GM12878 (cell line): ENCODE data around the gene SFSWAP. TPM values are rescaled to one million over a fixed set of nuclear protein-coding genes. Genes with fewer than 3 reads are reported as not detected.

Source experiments
- ATAC-seq: fragments of 200-7000 bp; cut with Tn5 transposase; 3 replicates; pipeline ENCODE4 v1.9.1; 2020; ENCODE audit warnings: mild to moderate bottlenecking, moderate library complexity
- BruUV-seq: library from RNA; stranded (reverse); fragments of 400-500 nt; replicated peaks from 2 replicates; lab custom pipeline; 2021; lab: Mats Ljungman, UMichigan
- CTCF ChIA-PET: fragments of 300-600 bp; sonication (Branson Sonifier 250); formaldehyde crosslinking; extraction: SDS; loops from one replicate; lab custom pipeline; 2021; ENCODE audit warnings: inconsistent platforms; lab: Yijun Ruan, JAX
- POLR2A ChIA-PET: fragments of 350-600 bp; formaldehyde crosslinking; extraction: SDS; loops from one replicate; lab custom pipeline; 2021; ENCODE audit warnings: inconsistent platforms; lab: Charles Lee
- RAD21 ChIA-PET: fragments of 300-600 bp; sonication (Branson Sonifier 250); formaldehyde crosslinking; loops from one replicate; lab custom pipeline; 2023; ENCODE audit warnings: antibody characterized with exemption; ENCODE audit not compliant: unreplicated experiment; lab: Charles Lee
- SMC1A ChIA-PET: fragments of 300-600 bp; sonication (Branson Sonifier 250); formaldehyde crosslinking; loops from one replicate; lab custom pipeline; 2023; ENCODE audit not compliant: unreplicated experiment, uncharacterized antibody; lab: Charles Lee
- DNase-seq: peaks from one replicate; pipeline ENCODE4 v3.0.0-alpha.2; 2011; ENCODE audit warnings: low read depth, low spot score
- FAIRE-seq: peaks from 3 replicates; lab custom pipeline; 2011; peaks lifted over from hg19 to GRCh38; lab: Jason Lieb, UNC
- H2AFZ ChIP-seq: 2 replicates; pipeline ENCODE4 v1.6.0; 2011; ENCODE audit warnings: low read depth, low read length, control low read depth; ENCODE audit not compliant: control insufficient read depth
- H3K27ac ChIP-seq: 2 replicates; pipeline ENCODE4 v1.5.1; 2011; ENCODE audit warnings: control low read depth; ENCODE audit not compliant: control insufficient read depth, insufficient read depth
- H3K27me3 ChIP-seq, 2 experiments: replicated peaks in 1 of 2; 2 replicates each; pipeline versions ENCODE4 v1.6.0 to v1.6.1; 2011; ENCODE audit warnings: low read length in 1 of 2; ENCODE audit not compliant: control insufficient read depth in 2 of 2, insufficient read depth in 2 of 2
- H3K36me3 ChIP-seq, 2 experiments: 2 replicates each; pipeline ENCODE4 v1.5.1; 2011; ENCODE audit warnings: low read length in 1 of 2; ENCODE audit not compliant: control insufficient read depth in 2 of 2, insufficient read depth in 2 of 2
- H3K4me1 ChIP-seq: 2 replicates; pipeline ENCODE4 v1.6.1; 2011; ENCODE audit warnings: mild to moderate bottlenecking, low read length, moderate library complexity, mixed read lengths; ENCODE audit not compliant: control insufficient read depth, insufficient read depth
- H3K4me2 ChIP-seq: 2 replicates; pipeline ENCODE4 v1.6.0; 2011; ENCODE audit warnings: control low read depth; ENCODE audit not compliant: control insufficient read depth, insufficient read depth
- H3K4me3 ChIP-seq: fragments of 200-600 bp; sonication (generic); 2 replicates; pipeline ENCODE4 v1.5.1; 2016
- H3K79me2 ChIP-seq: 2 replicates; pipeline ENCODE4 v1.6.0; 2011; ENCODE audit warnings: low read length; ENCODE audit not compliant: control insufficient read depth, insufficient read depth
- H3K9ac ChIP-seq: 2 replicates; pipeline ENCODE4 v1.8.0; 2011; ENCODE audit warnings: low read length, control low read depth, mixed read lengths; ENCODE audit not compliant: control insufficient read depth, insufficient read depth
- H3K9me3 ChIP-seq: replicated peaks from 3 replicates; pipeline ENCODE4 v1.5.1; 2011; ENCODE audit warnings: mild to moderate bottlenecking, low read length; ENCODE audit not compliant: control insufficient read depth, insufficient read depth
- H4K20me1 ChIP-seq: 2 replicates; pipeline ENCODE4 v1.6.0; 2011; ENCODE audit not compliant: control insufficient read depth, insufficient read depth
- ASH2L ChIP-seq: fragments of 300-600, 200-600 bp; sonication (generic); IDR thresholded peaks from 2 replicates; pipeline ENCODE4 v1.6.1; 2017; ENCODE audit warnings: low read depth, mild to moderate bottlenecking, borderline replicate concordance
- CBX5 ChIP-seq: sonication (generic); IDR thresholded peaks from 2 replicates; pipeline ENCODE4 v1.6.1; 2016; ENCODE audit warnings: low read depth, moderate library complexity, mild to moderate bottlenecking, inconsistent platforms
- CEBPB ChIP-seq, 2 experiments: fragments of 150-350 bp in 1 of 2; IDR thresholded peaks; 2 replicates each; pipeline ENCODE4 v1.6.1; 2012 to 2014; ENCODE audit warnings: low read depth in 2 of 2, low read length in 2 of 2, borderline replicate concordance in 1 of 2, inconsistent platforms in 1 of 2
- EZH2 ChIP-seq: IDR thresholded peaks from 2 replicates; pipeline ENCODE4 v1.6.1; 2012; ENCODE audit warnings: low read depth, mild to moderate bottlenecking, control low read depth, inconsistent platforms, low read length, borderline replicate concordance; ENCODE audit not compliant: control insufficient read depth
- GATAD2B ChIP-seq: fragments of 450-650 bp; conservative IDR thresholded peaks from 2 replicates; pipeline ENCODE4 v1.6.1; 2017; ENCODE audit warnings: low read depth, mild to moderate bottlenecking, moderate library complexity
- HCFC1 ChIP-seq: fragments of 150-350 bp; IDR thresholded peaks from 2 replicates; pipeline ENCODE4 v1.6.1; 2014; ENCODE audit warnings: low read length
- MXI1 ChIP-seq: fragments of 150-350 bp; IDR thresholded peaks from 2 replicates; pipeline ENCODE4 v1.6.1; 2011; ENCODE audit warnings: low read depth, mild to moderate bottlenecking, inconsistent platforms, low read length, improper control_type of control experiment
- POU2F2 ChIP-seq: IDR thresholded peaks from 3 replicates; pipeline ENCODE4 v1.6.1; 2011; ENCODE audit warnings: low read depth, mild to moderate bottlenecking, low read length, borderline replicate concordance
- SP1 ChIP-seq: IDR thresholded peaks from one replicate; pipeline ENCODE4 v1.6.1; 2011; ENCODE audit warnings: low read depth, low read length
- SUZ12 ChIP-seq: fragments of 200-600 bp; sonication (generic); IDR thresholded peaks from one replicate; pipeline ENCODE4 v1.6.1; 2018; ENCODE audit warnings: antibody characterized with exemption, mild to moderate bottlenecking; ENCODE audit not compliant: unreplicated experiment
- ZNF622 ChIP-seq: fragments of 450-650 bp; IDR thresholded peaks from 2 replicates; pipeline ENCODE4 v1.6.1; 2017; ENCODE audit warnings: mild to moderate bottlenecking, inconsistent platforms
- WGBS: methylation state at CpG from one replicate; pipeline ENCODE4 v1.1.6; 2016; ENCODE audit warnings: low lambda C conversion rate; ENCODE audit not compliant: insufficient replicate concordance, insufficient coverage; ENCODE audit errors: missing lambda C conversion rate; 5-methylcytosine and 5-hydroxymethylcytosine counted together
- in situ Hi-C: fragments of 300-500 bp; cut with MboI; formaldehyde crosslinking; loops from 9 replicates; pipeline ENCODE4 v1.14.3; 2018; ENCODE audit warnings: mixed read lengths
- intact Hi-C: fragments of 100-400 bp; cut with micrococcal nuclease; formaldehyde crosslinking; loops from one replicate; pipeline ENCODE4 v1.14.2; 2022; ENCODE audit not compliant: unreplicated experiment
- polyA plus RNA-seq, 11 experiments: library from polyadenylated mRNA; depleted of rRNA in 4 of 11; unstranded in 6 of 11; stranded (reverse) in 5 of 11; fragments of >200 nt; fragmentation: Nextera tagmentation in 4 of 11; fragmentation: Illumina TruSeq in 1 of 11; extraction: Ambion mirVana in 4 of 11; extraction: Trizol in 1 of 11; gene quantifications; 1 replicate in 1 of 11; 2 replicates in 10 of 11; pipeline versions ENCODE4 v1.2.1 to v1.2.3, GENCODE V29; 2011 to 2016; ENCODE audit warnings: inconsistent platforms in 2 of 11, missing spikeins in 2 of 11, low read depth in 1 of 11
- total RNA-seq, 4 experiments: library from RNA; depleted of rRNA in 3 of 4; stranded (reverse); fragments of >200 nt in 3 of 4; fragmentation: Illumina TruSeq in 1 of 4; extraction: Trizol in 1 of 4; gene quantifications; 2 replicates each; pipeline versions ENCODE4 v1.2.1 to v1.2.3, GENCODE V29; 2013 to 2021
- TF ChIP-seq, protein P1 (sequence below): fragments of 450-650 bp; IDR thresholded peaks from 2 replicates; pipeline ENCODE4 v1.6.1; 2017; ENCODE audit warnings: mild to moderate bottlenecking
- TF ChIP-seq, protein P2 (sequence below): fragments of 450-650 bp; IDR thresholded peaks from 2 replicates; pipeline ENCODE4 v1.6.1; 2017; ENCODE audit warnings: borderline replicate concordance
- TF ChIP-seq, protein P3 (sequence below): fragments of 450-650 bp; IDR thresholded peaks from 2 replicates; pipeline ENCODE4 v1.6.1; 2017; ENCODE audit warnings: low read depth, mild to moderate bottlenecking, moderate library complexity
- TF ChIP-seq, protein P4 (sequence below): IDR thresholded peaks from 2 replicates; pipeline ENCODE4 v1.6.1; 2012; ENCODE audit warnings: mild to moderate bottlenecking, low read depth, low read length

Gene SFSWAP
- total and polyA plus RNA-seq, 10 of the 15 experiments (the other 5 are each of a cell fraction or from before 2014, with no cell fraction given), result 1.8 to 48.6 (median 25.0) TPM

DNA sequence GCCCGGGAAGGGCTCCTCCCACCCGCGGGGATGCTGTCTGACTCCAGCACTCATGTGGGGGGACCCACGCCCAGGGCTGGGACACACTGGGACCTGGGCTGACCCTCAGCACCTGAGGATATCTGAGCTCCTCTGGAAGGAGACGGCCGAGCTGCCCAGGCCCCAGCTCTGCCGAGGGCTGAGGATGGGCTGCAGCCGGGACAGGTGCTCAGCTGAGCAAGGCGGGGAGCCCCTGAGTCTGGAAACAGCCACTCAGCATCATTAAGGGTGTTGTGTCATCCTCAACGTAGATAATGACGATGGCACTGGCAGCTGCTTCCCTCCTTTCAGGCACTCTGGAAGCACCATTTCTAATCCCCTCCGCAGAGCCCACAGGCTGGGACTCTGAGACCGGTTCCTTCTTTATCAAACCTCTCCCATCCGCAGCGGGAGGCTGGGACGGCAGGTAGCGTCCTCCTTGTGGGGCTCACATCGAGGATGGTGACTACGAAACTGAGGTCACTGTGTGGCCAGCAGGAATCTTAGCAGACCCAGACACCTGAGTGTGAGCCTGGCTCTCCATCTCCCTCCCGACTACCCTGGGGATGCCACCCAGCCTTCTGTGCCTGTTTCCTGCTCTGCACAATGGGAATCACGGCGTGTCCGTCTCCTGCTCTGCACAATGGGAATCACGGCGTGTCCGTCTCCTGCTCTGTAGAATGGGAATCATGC, 26.7 kb upstream of the SFSWAP start:
- Histone ChIP-seq H3K79me2 (no peaks in the 10 kb centered on the region), H3K36me3 (no peaks in the 10 kb centered on the region), H4K20me1 (no peaks in the 10 kb centered on the region), H3K27ac (no peak overlapping the region), H3K4me3 (no peak overlapping the region), H3K4me2 (no peak overlapping the region), H2AFZ (no peak overlapping the region), H3K4me1 (no peaks in the 10 kb centered on the region), H3K9me3 (no peaks in the 10 kb centered on the region; the same call in 2 of the 3 replicates), H3K9ac (no peak overlapping the region), H3K27me3 (no peaks in the 10 kb centered on the region)
- FAIRE-seq (no peak), DNase-seq (no peak), ATAC-seq (no peak)
- ChIA-PET POLR2A (no interaction called here), CTCF (no interaction called here), SMC1A (no interaction called here), RAD21 (no interaction called here)
- no TSS peak for BruUV-seq
- 76% methylated on average over 26 of the region's 26 CpGs for WGBS
- intact Hi-C loops, result no loop called here
- in situ Hi-C loops, result no loop called here
- no peak for TF ChIP-seq CBX5
- TF ChIP-seq MXI1, result no peak
- TF ChIP-seq HCFC1, result no peak
- TF ChIP-seq, protein P1, sequence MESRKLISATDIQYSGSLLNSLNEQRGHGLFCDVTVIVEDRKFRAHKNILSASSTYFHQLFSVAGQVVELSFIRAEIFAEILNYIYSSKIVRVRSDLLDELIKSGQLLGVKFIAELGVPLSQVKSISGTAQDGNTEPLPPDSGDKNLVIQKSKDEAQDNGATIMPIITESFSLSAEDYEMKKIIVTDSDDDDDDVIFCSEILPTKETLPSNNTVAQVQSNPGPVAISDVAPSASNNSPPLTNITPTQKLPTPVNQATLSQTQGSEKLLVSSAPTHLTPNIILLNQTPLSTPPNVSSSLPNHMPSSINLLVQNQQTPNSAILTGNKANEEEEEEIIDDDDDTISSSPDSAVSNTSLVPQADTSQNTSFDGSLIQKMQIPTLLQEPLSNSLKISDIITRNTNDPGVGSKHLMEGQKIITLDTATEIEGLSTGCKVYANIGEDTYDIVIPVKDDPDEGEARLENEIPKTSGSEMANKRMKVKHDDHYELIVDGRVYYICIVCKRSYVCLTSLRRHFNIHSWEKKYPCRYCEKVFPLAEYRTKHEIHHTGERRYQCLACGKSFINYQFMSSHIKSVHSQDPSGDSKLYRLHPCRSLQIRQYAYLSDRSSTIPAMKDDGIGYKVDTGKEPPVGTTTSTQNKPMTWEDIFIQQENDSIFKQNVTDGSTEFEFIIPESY, result no peak
- TF ChIP-seq, protein P2, sequence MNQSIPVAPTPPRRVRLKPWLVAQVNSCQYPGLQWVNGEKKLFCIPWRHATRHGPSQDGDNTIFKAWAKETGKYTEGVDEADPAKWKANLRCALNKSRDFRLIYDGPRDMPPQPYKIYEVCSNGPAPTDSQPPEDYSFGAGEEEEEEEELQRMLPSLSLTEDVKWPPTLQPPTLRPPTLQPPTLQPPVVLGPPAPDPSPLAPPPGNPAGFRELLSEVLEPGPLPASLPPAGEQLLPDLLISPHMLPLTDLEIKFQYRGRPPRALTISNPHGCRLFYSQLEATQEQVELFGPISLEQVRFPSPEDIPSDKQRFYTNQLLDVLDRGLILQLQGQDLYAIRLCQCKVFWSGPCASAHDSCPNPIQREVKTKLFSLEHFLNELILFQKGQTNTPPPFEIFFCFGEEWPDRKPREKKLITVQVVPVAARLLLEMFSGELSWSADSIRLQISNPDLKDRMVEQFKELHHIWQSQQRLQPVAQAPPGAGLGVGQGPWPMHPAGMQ, result no peak
- TF ChIP-seq, protein P3, sequence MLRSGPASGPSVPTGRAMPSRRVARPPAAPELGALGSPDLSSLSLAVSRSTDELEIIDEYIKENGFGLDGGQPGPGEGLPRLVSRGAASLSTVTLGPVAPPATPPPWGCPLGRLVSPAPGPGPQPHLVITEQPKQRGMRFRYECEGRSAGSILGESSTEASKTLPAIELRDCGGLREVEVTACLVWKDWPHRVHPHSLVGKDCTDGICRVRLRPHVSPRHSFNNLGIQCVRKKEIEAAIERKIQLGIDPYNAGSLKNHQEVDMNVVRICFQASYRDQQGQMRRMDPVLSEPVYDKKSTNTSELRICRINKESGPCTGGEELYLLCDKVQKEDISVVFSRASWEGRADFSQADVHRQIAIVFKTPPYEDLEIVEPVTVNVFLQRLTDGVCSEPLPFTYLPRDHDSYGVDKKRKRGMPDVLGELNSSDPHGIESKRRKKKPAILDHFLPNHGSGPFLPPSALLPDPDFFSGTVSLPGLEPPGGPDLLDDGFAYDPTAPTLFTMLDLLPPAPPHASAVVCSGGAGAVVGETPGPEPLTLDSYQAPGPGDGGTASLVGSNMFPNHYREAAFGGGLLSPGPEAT, result no peak
- TF ChIP-seq, protein P4, sequence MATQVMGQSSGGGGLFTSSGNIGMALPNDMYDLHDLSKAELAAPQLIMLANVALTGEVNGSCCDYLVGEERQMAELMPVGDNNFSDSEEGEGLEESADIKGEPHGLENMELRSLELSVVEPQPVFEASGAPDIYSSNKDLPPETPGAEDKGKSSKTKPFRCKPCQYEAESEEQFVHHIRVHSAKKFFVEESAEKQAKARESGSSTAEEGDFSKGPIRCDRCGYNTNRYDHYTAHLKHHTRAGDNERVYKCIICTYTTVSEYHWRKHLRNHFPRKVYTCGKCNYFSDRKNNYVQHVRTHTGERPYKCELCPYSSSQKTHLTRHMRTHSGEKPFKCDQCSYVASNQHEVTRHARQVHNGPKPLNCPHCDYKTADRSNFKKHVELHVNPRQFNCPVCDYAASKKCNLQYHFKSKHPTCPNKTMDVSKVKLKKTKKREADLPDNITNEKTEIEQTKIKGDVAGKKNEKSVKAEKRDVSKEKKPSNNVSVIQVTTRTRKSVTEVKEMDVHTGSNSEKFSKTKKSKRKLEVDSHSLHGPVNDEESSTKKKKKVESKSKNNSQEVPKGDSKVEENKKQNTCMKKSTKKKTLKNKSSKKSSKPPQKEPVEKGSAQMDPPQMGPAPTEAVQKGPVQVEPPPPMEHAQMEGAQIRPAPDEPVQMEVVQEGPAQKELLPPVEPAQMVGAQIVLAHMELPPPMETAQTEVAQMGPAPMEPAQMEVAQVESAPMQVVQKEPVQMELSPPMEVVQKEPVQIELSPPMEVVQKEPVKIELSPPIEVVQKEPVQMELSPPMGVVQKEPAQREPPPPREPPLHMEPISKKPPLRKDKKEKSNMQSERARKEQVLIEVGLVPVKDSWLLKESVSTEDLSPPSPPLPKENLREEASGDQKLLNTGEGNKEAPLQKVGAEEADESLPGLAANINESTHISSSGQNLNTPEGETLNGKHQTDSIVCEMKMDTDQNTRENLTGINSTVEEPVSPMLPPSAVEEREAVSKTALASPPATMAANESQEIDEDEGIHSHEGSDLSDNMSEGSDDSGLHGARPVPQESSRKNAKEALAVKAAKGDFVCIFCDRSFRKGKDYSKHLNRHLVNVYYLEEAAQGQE, result no peak
- TF ChIP-seq SP1, result no peak
- no peak for TF ChIP-seq CEBPB (IDR thresholded peaks at IDR 0.05; ENCODE audit: borderline replicate concordance in 1 of 2, low read depth in 2 of 2, low read length in 2 of 2)
- no peak for TF ChIP-seq POU2F2
- TF ChIP-seq GATAD2B, result no peak
- no peak for TF ChIP-seq ASH2L
- no peak for TF ChIP-seq ZNF622
- no peak for TF ChIP-seq EZH2
- TF ChIP-seq SUZ12, result no peak
